Activated naive CD4-positive, alpha-beta T cell treated with anti-CD3 and anti-CD28 coated beads, Interleukin-2, amount 50 U/mL, for 72 hours (primary cell): ENCODE results near the gene NDE1. TPM values are rescaled to one million over a fixed set of nuclear protein-coding genes. Genes with fewer than 3 reads are reported as not detected.
"Not testable (repeated sequence)": the region's sequence is repeated elsewhere in the genome, so short reads cannot be mapped to it uniquely, and the experiment has no call there.

Experiments used
- ATAC-seq, 2 donors: fragments of 150-1000 bp; cut with Tn5 transposase; 2 replicates each; pipeline ENCODE4 v1.10.0; 2021; ENCODE audit warnings: mild to moderate bottlenecking in 2 of 2, moderate library complexity in 2 of 2
- DNase-seq, 2 donors: peaks; one replicate each; pipeline ENCODE4 v3.0.0; 2021 to 2022; ENCODE audit warnings: low spot score in 2 of 2
- H3K27ac Mint-ChIP-seq, 2 donors: one replicate each; pipeline ENCODE4 v1.8.0; 2022; ENCODE audit warnings: mild to moderate bottlenecking in 2 of 2, mixed read lengths in 2 of 2
- H3K36me3 Mint-ChIP-seq, 2 donors: one replicate each; pipeline ENCODE4 v1.8.0; 2022; ENCODE audit warnings: mixed read lengths in 2 of 2
- H3K9me3 Mint-ChIP-seq, 2 donors: one replicate each; pipeline ENCODE4 v1.8.0; 2022; ENCODE audit warnings: mixed read lengths in 2 of 2
- total RNA-seq, 2 donors: library from RNA; stranded (reverse); gene quantifications; one replicate each; pipeline ENCODE4 v1.2.3, GENCODE V29; 2022

Gene NDE1
- total RNA-seq, 2 donors from 2014 or later: 114 to 196 TPM

DNA sequence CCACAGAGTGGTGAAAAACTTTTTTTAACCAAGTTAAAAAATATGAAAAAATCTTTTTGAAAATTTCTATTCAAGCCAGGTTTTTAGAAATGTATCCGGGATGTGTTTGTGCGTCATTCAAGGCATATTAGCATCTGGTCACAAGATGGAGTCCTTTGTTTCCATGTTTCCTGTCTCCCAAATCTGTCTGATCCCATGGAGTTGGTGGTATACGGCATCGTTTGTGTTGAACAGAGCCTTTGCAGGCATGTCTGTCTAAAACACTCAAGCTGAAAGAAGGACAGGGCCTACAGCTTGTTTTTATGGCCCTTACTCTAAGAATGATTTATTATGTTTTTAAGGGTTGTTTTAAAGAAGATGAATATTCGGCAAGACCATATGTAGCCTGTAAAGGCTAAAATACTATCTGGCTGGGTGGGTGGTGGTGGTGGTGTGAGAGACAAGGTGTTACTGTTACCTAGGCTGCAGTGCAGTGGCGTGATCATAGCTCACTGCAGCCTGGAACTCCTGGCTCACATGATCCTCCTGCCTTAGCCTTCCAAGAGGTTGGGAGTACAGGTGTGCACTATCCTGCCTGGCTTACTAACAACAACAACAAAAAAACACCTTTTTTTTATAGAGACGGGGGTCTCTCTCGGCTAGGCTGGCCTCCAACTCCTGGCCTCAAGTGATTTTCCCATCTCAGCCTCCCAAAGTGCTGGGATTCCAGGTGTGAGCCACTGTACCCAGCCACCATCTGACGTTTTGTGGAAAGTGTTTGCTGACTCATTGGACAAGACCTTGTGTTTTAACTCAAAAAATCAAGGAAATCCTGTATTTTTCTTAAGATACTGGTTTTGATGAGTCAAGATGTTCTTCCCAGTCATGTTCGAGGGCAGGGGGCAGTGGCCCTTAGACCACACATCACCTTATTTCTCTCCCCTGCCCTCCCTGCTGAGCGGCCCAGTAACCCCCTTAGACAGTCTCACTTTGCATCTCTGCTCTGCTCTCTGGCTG lies 52.2 kb downstream of the NDE1 start:
- no peak for DNase-seq
- no peaks in the 10 kb centered on the region for H3K36me3 Mint-ChIP-seq
- peak overlapping the region; percentile 50 to 74 for H3K27ac Mint-ChIP-seq
- ATAC-seq: peak in 1 of 2 donors; percentile 49
- H3K9me3 Mint-ChIP-seq: no peaks in the 10 kb centered on the region

DNA sequence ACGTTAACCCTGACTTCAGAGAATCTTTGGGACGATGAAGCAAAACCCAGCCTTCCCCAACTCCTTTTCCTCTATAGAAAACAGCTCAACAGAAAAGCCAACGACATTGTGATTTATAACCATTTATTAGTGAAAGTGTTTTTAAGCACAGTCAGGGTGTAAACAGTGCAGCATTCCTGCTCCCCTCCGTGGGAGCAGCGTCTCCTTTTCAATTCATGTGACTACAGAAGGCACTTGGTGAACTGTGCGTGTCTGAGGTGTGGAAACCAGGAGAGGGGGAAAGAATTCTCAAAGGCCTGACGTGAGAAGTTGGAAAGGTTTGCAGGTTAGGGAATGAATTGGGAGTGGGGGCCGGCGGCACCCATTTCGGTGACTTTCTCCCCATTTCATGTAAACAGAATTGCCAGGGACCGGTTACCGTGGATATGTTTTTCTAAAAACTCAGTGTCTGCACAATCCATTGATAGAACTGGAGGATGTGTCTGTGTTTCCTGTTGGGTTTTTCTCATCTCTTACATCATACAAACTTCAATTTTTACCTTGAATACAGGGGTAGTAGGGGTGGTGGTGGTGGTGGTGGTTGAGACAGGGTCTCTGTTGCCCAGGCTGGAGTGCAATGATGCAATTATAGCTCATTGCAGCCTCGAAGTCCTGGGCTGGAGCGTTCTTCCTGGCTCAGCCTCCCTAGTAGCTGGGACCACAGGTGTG lies 53.1 kb downstream of the NDE1 start:
- DNase-seq: no peak
- Mint-ChIP-seq H3K27ac (peak overlapping the region; percentile 69 to 74), H3K9me3 (no peaks in the 10 kb centered on the region), H3K36me3 (no peaks in the 10 kb centered on the region)
- no peak for ATAC-seq

DNA sequence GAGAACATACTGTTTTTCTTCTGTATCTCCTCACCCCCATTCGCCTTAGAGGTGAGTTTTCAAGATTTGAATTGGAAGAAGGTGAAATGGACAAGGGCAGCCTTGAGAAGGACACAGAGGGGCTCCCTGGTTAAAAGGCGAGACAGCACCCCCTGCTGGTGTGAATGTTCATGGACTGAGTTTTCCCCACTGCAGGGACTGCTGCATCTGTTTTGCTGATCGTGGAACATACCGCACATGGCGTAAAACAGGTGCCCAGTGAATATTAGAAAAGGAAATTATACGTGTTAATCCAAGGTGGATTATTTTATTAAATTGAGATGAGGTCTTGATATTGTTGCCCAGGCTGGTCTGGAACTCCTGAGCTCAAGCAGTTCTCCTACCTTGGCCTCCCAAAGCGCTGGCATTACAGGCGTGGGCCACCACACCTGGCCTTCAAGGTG lies 54.5 kb downstream of the NDE1 start:
- ATAC-seq (peak; percentile 72 to 74), DNase-seq (peak; percentile 66 to 83)
- H3K27ac Mint-ChIP-seq: peak overlapping the region in 1 of 2 donors; percentile 69
- no peaks in the 10 kb centered on the region for H3K9me3 Mint-ChIP-seq
- no peaks in the 10 kb centered on the region for H3K36me3 Mint-ChIP-seq

DNA sequence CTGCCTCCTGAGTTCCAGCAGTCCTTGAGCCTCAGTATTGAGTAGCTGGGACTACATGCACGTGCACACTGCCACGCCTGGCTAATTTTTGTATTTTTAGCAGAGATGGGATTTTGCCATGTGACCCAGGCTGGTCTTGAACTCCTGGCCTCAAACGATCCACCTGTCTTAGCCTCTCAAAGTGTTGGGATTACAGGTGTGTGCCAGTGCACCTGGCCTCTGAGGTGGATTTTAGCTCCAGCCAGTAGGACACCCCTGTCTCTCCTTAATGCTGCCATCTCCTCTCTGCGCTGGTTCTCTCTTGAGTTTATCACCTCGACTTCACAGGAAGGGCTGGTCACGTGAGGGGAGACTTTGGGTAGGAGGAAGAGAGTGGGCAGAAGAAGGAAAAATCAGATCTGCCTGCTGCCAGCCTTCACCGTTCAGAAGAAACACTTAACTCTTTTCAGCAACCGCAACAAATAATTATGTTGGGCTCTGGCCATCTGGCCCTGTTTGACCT lies 55.1 kb downstream of the NDE1 start:
- ATAC-seq (peak in 1 of 2 donors; percentile 12), DNase-seq (no peak)
- Mint-ChIP-seq H3K9me3 (no peaks in the 10 kb centered on the region), H3K36me3 (no peaks in the 10 kb centered on the region), H3K27ac (peak overlapping the region in 1 of 2 donors; percentile 14)

DNA sequence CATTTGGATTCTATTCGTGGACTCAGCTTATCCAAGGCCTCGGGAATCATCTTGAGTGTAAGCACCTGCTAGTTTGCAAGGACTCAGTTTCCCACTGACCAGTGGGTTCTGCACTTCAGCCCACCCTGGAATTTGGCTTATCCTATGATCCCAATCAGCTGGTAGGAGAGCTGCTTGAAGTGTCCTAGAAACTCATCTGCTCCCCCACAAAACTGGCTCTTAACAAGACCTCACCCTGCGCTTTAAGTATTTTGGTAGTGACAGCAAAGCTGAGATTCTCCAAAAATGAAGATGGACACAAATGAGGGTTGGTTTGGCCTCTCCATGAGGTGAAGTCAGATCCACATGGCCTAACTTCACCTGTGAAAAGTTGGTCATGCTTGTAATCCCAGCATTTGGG lies 57.3 kb downstream of the NDE1 start:
- ATAC-seq (no peak), DNase-seq (no peak)
- H3K9me3 Mint-ChIP-seq: no peaks in the 10 kb centered on the region
- peak overlapping the region in 1 of 2 donors; percentile 60 for H3K27ac Mint-ChIP-seq
- no peaks in the 10 kb centered on the region for H3K36me3 Mint-ChIP-seq

DNA sequence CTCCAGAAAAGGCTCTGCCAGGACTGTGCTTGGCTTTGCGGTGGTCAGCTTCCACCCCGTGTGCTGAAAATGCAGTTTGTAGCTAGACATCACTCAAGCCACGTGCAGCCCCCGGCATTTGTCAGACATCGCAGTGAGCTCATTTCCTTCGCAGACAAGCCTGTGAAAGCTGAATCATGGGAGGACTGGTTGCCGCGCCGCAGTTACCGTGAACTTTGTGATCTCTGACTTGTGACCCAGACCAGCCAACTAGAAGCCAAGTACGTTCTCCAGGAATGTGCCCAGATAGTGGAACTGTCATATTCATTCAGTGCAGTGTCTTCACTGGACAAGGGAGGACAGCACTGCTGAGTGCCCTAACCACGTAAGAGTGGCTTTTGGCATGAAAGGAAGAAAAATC lies 58.1 kb downstream of the NDE1 start:
- DNase-seq (no peak), ATAC-seq (no peak)
- Mint-ChIP-seq H3K36me3 (no peaks in the 10 kb centered on the region), H3K27ac (no peak overlapping the region), H3K9me3 (no peaks in the 10 kb centered on the region)

DNA sequence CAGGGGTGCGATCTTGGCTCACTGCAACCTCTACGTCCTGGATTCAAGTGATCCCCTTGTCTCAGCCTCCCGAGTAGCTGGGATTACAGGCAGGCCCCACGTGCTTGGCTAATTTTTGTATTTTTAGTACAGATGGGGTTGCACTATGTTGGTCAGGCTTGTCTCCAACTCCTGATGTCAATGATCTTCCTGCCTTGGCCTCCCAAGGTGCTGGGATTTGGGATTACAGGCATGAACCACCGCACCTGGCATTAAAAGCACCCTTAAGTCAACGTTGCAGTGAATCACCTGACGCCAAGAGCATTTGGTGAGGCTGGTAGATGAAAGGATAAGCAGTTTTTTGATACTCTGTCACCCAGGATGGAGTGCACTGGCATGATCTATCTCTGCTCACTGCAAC lies 59.0 kb downstream of the NDE1 start:
- ATAC-seq (no peak), DNase-seq (no peak)
- H3K27ac Mint-ChIP-seq: no peak overlapping the region
- H3K36me3 Mint-ChIP-seq: no peaks in the 10 kb centered on the region
- H3K9me3 Mint-ChIP-seq: no peaks in the 10 kb centered on the region

DNA sequence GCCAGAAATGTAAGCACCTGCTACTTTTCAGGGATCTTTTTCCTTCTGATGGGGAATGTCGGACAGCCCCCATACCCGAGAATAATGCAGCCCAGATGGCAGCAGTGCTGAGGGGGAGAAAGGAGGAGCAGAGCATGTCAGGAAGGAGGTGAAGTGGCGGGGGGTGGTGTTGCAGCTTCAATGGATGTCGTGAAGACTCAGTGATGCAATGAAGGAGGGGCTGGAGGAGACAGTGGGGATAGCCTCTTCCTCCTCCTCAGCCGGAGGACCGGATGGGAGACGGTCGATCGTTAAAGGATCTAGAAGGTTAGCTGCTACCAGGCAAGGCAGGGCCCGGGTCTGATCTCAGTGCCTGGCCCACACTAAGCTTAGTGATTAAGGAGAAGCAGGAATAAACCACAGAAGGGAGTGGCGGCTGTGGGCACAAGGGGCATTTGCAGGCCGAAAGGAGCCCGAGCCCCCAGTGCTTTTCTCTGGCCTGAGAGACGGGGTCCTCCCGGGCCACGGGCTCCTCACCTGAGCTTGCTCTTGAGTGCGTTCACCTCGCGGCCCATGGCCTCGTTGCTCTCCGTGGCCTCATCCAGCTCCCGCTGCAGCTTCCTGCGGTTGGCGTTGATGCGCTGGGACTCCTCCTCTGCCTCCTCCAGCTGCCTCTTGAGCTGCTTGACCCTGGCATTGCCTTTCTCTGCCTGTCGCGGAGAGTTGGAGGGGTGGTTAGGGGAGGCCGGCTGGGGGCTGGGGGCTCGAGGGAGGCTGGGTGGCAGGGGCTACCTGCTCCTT lies 64.5 kb downstream of the NDE1 start:
- ATAC-seq (no peak), DNase-seq (no peak)
- Mint-ChIP-seq H3K9me3 (no peaks in the 10 kb centered on the region), H3K27ac (peak overlapping the region; percentile 50 to 57), H3K36me3 (no peaks in the 10 kb centered on the region)

DNA sequence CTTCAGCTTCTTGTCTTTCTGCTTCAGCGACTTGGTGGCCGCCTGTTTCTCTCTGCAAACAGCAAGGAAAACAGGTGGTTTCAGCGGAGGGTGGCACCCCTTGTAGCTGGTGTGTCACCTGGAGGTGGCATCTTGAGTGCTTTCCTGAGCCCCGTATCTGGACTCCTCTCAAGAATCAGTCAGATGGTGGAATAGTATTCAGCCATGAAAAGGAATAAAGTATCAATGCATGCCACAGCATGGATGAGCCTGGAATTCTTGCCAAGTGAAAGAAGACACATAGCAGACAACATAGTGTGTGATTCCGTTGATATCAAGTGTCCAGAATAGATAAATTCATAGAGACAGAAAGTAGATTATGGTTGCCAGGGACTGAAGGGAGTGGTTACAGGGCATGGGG lies 65.2 kb downstream of the NDE1 start:
- DNase-seq: no peak
- Mint-ChIP-seq H3K27ac (no peak overlapping the region), H3K36me3 (no peaks in the 10 kb centered on the region), H3K9me3 (no peaks in the 10 kb centered on the region)
- no peak for ATAC-seq

DNA sequence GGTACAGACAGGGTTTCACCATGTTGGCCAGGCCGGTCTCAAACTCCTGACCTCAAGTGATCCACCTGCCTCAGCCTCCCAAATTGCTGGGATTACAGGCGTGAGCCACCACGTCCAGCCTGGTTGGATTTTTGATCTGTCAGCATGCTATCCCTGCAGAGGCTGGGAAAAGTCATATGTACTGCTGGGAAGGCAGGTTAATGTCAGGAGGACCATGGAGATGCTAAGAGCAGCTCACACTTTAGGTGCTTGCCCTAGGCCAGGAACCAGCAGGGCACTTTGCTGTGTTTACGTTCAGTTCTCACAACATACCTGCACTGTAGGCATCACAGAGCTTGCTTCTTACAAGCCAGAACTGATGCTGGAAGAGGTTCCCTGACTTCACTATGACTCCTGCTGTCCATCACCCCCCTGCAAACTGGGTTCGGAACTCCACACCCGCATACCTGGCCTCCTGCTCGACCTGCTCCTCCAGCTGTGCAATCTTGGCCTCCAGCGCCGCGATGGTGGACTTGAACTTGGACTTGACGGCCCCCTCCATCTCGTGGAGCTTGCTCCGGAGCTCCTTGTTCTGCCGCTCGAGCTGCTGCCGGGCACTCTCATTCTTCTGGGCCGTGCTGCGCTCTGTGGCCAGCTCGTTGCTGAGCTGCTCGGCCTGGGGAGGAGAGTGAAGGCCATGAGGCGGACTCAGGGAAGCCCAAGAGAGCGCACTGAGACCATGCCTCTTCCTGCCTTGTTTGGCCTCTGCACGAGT lies 66.8 kb downstream of the NDE1 start:
- ATAC-seq (no peak), DNase-seq (no peak)
- peak overlapping the region; percentile 68 to 77 for H3K27ac Mint-ChIP-seq
- H3K36me3 Mint-ChIP-seq: no peaks in the 10 kb centered on the region
- no peaks in the 10 kb centered on the region for H3K9me3 Mint-ChIP-seq

DNA sequence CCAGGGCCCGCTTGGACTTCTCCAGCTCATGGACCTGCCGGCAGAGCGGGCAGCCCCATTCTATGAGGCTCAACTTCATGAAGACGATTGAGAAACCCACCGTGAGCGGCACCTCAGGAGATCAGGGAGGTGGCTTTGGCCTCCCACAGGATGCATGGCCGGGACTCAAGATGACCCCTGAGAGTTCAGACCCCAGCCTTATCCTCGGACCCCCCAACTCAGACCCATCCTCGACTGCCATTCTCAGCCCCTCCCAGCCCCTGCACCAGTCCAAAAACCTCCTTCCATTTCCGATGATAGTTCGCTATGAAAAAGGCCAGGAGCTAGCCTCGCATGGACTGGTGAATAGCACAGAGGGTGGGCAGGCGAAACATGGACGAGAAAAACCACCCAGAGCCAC lies 71.0 kb downstream of the NDE1 start:
- peaks cover 4 to 5% of the 10 kb centered on the region in 2 donors for H3K36me3 Mint-ChIP-seq
- no peak for ATAC-seq
- no peaks in the 10 kb centered on the region for H3K9me3 Mint-ChIP-seq

DNA sequence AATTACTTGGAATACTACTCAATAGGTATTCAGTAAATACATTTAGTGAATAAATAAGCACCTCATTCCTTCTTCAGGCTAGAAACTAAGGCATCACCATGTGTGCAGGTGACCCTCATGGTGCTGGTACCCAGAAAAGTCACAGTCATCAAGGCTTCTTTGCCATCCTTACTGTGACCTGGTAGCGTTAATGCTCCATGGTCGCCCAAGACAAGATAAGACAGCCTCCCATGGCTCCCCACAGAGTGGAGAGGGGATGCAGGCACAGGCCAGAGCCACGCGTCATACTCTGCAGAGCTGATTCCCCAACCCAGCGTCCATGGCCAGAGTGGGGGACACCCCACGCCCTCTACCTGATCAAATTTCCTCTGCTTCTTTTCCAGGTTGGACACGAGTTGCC lies 73.8 kb downstream of the NDE1 start:
- Mint-ChIP-seq H3K27ac (no peak overlapping the region), H3K36me3 (peaks cover 4 to 5% of the 10 kb centered on the region in 2 donors), H3K9me3 (no peaks in the 10 kb centered on the region)
- ATAC-seq (no peak), DNase-seq (no peak)

More for the DNA sequence above, 71.0 kb downstream of the NDE1 start:
- peak overlapping the region in 1 of 2 donors; percentile 90 for H3K27ac Mint-ChIP-seq
- DNase-seq: no peak

DNA sequence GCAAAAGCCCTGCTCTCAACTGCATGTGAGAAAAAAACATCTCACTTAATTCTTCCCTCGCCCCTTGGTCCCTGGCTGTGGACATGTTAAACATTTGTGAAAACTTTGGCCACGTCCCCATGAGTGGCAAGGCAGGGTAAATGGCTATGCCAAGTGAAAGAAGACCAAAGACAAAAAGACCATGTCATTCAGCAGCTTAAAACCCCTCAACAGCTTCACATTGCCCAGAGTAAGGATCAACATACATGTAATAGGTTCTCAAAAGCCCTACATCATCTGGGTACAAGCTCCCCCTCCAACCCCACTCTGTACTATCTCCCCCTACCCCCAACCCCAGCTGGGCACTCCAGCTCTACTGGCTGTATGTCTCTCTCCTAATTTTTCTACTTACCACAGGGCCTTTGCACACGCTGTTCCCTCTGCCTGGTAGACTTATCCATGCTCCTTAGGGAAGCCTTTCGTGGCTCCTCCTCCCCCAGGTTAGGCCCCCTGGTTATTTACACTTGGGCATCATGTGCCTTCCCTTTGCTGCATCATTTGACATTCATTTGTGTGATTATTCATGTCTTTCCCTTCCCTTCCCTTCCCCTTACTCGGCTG lies 75.7 kb downstream of the NDE1 start:
- H3K36me3 Mint-ChIP-seq: peaks cover 4 to 5% of the 10 kb centered on the region in 2 donors
- DNase-seq (no peak), ATAC-seq (peak in 1 of 2 donors; percentile 15)
- no peak overlapping the region for H3K27ac Mint-ChIP-seq
- no peaks in the 10 kb centered on the region for H3K9me3 Mint-ChIP-seq

DNA sequence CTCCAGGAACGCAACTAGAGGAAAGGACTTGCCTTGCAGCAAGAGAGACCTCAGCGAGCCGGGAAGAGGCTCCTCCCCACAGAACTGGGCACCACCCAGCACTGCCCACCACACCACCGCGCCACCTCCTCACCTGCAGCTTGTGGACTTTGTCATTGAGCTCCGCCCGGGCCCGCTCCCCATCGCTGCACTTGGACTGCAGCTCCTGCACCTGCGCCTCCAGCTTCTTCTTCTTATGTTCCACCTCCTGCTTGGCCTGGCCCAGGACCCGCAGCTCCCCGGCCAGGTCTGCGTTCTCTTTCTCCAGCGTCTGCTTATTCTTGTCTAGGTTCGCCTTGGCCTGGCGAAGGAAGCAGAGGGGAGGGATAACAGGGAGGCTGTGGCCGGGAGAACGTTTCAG lies 76.7 kb downstream of the NDE1 start:
- H3K27ac Mint-ChIP-seq: peak overlapping the region; percentile 36 to 77

DNA sequence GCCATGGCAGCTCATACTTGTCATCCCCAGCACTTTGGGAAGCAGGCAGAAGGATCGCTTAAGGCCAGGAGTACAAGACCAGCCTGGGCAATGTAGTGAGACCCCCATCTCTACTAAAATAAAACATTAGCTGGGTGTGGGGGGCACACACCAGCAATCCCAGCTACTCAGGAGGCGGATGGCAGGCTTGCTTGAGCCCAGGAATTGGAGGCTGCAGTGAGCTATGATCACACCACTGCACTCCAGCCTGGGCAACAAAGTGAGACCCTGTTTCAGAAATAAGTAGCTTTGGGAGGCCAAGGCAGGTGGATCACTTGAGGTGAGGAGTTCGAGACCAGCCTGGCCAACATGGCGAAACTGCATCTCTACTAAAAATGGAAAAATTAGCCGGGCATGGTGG lies 77.7 kb downstream of the NDE1 start:
- not testable (repeated sequence) for H3K9me3 Mint-ChIP-seq, H3K36me3 Mint-ChIP-seq, DNase-seq, ATAC-seq
- H3K27ac Mint-ChIP-seq: peak overlapping the region in 1 of 2 donors; percentile 36

More for the DNA sequence above, 76.7 kb downstream of the NDE1 start:
- no peaks in the 10 kb centered on the region for H3K9me3 Mint-ChIP-seq
- DNase-seq: no peak
- no peak for ATAC-seq
- H3K36me3 Mint-ChIP-seq: peaks cover 4 to 5% of the 10 kb centered on the region in 2 donors
